Upper lobe of right lung (tissue), 1 donor: ENCODE data around the gene GALNT14. TPM values are rescaled to one million over a fixed set of nuclear protein-coding genes. Genes with fewer than 3 reads are reported as not detected.

ENCODE experiments used
- ATAC-seq: fragments of 200-7000 bp; cut with Tn5 transposase; one replicate; pipeline ENCODE4 v1.9.1; 2020; ENCODE audit warnings: mild to moderate bottlenecking, moderate library complexity
- DNase-seq: peaks from one replicate; pipeline ENCODE4 v3.0.0-alpha.2; 2020
- H3K27ac ChIP-seq: fragments of 200-600 bp; one replicate; pipeline ENCODE4 v1.8.0; 2022
- H3K27me3 ChIP-seq: fragments of 200-600 bp; one replicate; pipeline ENCODE4 v1.8.0; 2022; ENCODE audit warnings: mild to moderate bottlenecking
- H3K36me3 ChIP-seq: fragments of 200-600 bp; one replicate; pipeline ENCODE4 v1.8.0; 2022
- H3K4me1 ChIP-seq: fragments of 200-600 bp; one replicate; pipeline ENCODE4 v1.8.0; 2022
- H3K4me3 ChIP-seq: fragments of 200-600 bp; one replicate; pipeline ENCODE4 v1.8.0; 2022; ENCODE audit warnings: mild to moderate bottlenecking
- H3K9me3 ChIP-seq: fragments of 200-600 bp; one replicate; pipeline ENCODE4 v1.8.0; 2022
- intact Hi-C: fragments of 100-400 bp; cut with DNase I; formaldehyde crosslinking; loops from one replicate; pipeline ENCODE4 v1.11.0; 2022
- total RNA-seq: library from RNA; stranded (reverse); fragmentation: NEBNext Ultra II Directional; extraction: Animal tissue kit (Norgen Biotek cat#: 25700); gene quantifications from one replicate; pipeline ENCODE4 v1.2.1, GENCODE V29; 2021
- TF ChIP-seq, protein P1 (sequence below): fragments of 200-600 bp; IDR thresholded peaks from one replicate; pipeline ENCODE4 v1.8.0; 2022; ENCODE audit warnings: antibody characterized with exemption
- donor health status: DM: no; HTN: yes; CAD: no; lungs with severe emphysema.

The GALNT14 gene
- total RNA-seq, 1 donor from 2014 or later, result 0.81 TPM

DNA sequence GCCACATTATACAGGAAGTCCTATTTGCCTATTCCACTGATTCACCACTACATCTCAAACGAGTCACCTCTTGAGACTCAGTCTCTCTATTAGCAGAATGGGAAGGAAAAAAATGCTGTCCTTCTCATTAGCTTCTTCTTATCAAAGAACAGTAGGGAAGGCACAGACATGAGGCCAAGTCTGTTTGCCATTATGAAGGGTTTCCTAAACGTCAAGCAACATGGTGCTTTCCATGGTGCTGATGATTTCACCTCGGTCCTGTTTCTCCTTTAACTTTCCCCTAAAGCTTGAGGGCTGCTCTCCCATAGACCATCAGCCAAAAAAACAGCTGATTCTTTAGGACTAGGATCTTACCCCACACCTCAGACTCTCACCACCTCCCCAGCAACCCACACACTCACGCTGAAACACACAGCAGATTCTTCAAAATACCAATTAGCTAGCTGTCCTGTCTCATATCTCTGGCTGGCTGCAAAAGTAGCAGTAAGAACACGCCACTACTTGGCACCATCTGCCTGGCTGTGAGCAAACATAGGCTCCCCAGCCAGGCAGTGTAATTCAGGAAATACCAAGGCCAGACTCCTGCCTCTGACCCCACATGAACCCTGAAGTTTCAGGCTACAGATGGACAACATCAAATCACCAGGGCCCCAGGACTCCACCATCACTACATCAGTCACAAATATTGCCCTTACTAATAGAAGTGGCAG lies 30.5 kb downstream of the GALNT14 start:
- Histone ChIP-seq H3K27ac (no peak overlapping the region), H3K27me3 (no peaks in the 10 kb centered on the region), H3K4me3 (no peak overlapping the region), H3K36me3 (no peaks in the 10 kb centered on the region), H3K9me3 (no peaks in the 10 kb centered on the region), H3K4me1 (no peaks in the 10 kb centered on the region)
- intact Hi-C loops, result no loop called here
- DNase-seq (no peak), ATAC-seq (no peak)
- TF ChIP-seq, protein P1, sequence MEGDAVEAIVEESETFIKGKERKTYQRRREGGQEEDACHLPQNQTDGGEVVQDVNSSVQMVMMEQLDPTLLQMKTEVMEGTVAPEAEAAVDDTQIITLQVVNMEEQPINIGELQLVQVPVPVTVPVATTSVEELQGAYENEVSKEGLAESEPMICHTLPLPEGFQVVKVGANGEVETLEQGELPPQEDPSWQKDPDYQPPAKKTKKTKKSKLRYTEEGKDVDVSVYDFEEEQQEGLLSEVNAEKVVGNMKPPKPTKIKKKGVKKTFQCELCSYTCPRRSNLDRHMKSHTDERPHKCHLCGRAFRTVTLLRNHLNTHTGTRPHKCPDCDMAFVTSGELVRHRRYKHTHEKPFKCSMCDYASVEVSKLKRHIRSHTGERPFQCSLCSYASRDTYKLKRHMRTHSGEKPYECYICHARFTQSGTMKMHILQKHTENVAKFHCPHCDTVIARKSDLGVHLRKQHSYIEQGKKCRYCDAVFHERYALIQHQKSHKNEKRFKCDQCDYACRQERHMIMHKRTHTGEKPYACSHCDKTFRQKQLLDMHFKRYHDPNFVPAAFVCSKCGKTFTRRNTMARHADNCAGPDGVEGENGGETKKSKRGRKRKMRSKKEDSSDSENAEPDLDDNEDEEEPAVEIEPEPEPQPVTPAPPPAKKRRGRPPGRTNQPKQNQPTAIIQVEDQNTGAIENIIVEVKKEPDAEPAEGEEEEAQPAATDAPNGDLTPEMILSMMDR, result no peak

- TF ChIP-seq, protein P1, result no peak
- Histone ChIP-seq H3K36me3 (no peaks in the 10 kb centered on the region), H3K27ac (no peak overlapping the region), H3K27me3 (no peaks in the 10 kb centered on the region), H3K4me3 (no peak overlapping the region), H3K4me1 (no peaks in the 10 kb centered on the region), H3K9me3 (no peaks in the 10 kb centered on the region)
- no peak for ATAC-seq
- intact Hi-C loops, result no loop called here
- no peak for DNase-seq
These were observed 36.5 kb downstream of the GALNT14 start for GRCh38 chr2:31101701-31102100.

DNA sequence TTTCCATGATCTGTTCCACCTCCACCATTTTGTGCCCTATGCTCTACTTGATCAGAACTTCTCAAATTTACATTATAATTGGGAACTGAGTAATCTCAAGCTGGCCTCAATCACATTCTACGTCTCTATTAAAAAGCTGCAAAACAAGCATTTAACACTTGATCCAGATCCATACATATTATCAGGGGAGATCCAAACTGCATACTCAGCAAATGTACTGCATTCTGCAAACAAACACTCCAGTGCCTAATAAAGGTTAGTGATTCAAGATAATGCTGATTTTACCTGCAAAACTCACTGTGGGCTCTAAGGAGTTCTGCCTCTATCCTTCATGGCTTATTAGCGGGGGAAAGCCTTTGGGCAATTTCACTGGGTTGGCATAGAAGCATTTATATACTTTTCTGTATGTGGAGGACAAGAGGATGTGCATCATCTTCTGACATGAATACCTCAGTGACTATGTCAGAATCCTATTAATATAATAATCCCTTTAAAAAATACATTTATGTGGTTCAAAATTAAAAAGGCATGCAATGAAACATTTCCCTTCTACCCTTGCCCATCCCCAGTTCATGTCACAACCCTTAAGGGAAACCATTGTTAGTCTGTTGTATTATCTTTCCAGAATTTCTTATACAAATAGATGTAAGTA lies 40.2 kb downstream of the GALNT14 start:
- intact Hi-C loops, result no loop called here
- TF ChIP-seq, protein P1, result no peak
- ATAC-seq (no peak), DNase-seq (no peak)
- Histone ChIP-seq H3K4me1 (no peaks in the 10 kb centered on the region), H3K9me3 (no peaks in the 10 kb centered on the region), H3K36me3 (no peaks in the 10 kb centered on the region), H3K27me3 (no peaks in the 10 kb centered on the region), H3K27ac (no peak overlapping the region), H3K4me3 (no peak overlapping the region)

DNA sequence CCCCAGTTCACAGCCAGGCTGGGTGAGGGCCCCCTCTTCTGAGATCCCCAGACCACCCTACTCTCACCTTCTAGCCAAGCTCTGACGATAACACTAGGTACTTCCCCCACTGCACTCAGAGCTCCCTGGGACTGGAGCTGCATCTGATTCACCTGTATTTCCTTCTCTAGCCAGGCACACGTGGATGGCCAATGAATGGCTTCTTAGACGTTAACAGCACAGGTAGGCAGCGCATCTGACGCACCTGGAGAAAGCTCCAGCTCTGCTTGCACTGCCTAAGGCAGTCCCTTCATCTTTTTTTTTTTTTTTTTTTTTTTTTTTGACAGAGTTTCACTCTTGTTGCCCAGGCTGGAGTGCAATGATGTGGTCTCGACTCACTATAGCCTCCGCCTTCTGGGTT lies 48.1 kb downstream of the GALNT14 start:
- Histone ChIP-seq H3K27ac (no peak overlapping the region), H3K4me3 (no peak overlapping the region), H3K9me3 (no peaks in the 10 kb centered on the region), H3K4me1 (no peaks in the 10 kb centered on the region), H3K27me3 (no peaks in the 10 kb centered on the region), H3K36me3 (no peaks in the 10 kb centered on the region)
- DNase-seq (no peak), ATAC-seq (no peak)
- TF ChIP-seq, protein P1, result no peak
- intact Hi-C loops, result no loop called here

GRCh38 chr2:31089645-31090044 lies 48.6 kb downstream of the GALNT14 start:
- TF ChIP-seq, protein P1, result no peak
- DNase-seq (no peak), ATAC-seq (no peak)
- no peaks in the 10 kb centered on the region for H3K4me1 ChIP-seq
- H3K27me3 ChIP-seq, result no peaks in the 10 kb centered on the region
- no peaks in the 10 kb centered on the region for H3K9me3 ChIP-seq
- H3K27ac ChIP-seq, result no peak overlapping the region
- H3K4me3 ChIP-seq, result no peak overlapping the region
- intact Hi-C loops, result no loop called here
- no peaks in the 10 kb centered on the region for H3K36me3 ChIP-seq
